HG03108 (cell line): ENCODE data around the gene DDAH2.

Source experiments
- ATAC-seq: cut with Tn5 transposase; IDR thresholded peaks from one replicate; pipeline ENCODE4 v1.9.1; 2021; ENCODE audit warnings: moderate library complexity; ENCODE audit not compliant: unreplicated experiment

DDAH2 gene

GRCh38 chr6:31733734-31734133 lies 4.6 kb upstream of the DDAH2 start:
- no peak for ATAC-seq

GRCh38 chr6:31732029-31732428 lies 2.9 kb upstream of the DDAH2 start:
- ATAC-seq = no peak

- ATAC-seq = no peak
Measured at GRCh38 chr6:31730631-31731086, 1.6 kb upstream of the DDAH2 start.

DNA sequence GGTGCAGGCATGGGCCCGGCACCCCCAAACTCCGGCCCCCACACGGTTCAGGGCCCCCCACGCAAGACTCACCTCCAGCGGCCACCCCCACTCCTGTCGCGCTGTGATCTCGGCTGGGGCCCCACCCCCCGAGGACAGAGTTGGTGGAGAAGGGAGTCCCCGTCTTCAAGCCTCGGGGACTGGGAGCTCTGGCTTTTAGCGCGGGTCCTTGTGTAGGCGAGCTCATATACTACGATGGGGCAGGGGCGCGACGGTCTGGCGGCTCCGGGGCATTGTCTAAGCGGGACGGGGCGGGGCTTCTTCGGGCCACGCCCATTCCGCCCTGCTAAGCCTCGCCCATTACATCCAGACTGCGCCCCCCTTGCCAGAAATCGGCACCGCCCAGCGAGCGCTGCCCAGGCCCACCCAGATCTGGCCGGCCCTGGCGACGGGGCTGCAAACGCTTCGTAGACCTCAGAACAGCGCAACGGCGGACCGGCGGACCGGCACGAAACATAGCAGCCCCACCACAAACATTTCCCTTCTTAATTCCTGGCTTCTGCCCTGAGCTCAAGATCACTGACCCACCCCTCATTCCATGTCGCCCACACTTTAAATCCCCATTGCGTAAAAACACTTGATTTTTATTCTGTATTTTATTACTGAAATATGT lies 1.0 kb upstream of the DDAH2 start:
- ATAC-seq = no peak

DNA sequence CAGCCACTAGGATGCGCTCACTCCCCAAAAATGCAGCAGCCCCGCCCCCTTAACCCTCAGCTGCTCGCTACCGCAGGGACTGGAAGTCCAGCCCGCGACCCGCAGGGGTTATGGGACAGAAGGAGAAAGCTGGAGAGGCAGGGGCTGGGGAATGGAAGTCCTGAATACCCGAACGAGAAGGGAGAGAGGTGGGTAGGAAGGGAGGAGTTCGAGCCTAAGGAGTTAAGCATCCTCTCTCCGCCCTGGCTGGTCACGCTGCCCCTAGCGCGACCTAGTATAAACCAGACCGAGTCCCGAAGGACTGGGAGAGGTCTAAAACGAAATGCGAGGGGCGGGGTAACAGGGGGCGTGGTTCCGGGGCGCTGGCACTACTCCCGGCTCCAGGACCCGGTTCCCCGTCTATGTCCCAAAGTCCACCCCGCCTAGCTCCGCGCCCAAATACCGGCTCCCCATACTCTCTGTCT lies 448 bp upstream of the DDAH2 start:
- no peak for ATAC-seq

DNA sequence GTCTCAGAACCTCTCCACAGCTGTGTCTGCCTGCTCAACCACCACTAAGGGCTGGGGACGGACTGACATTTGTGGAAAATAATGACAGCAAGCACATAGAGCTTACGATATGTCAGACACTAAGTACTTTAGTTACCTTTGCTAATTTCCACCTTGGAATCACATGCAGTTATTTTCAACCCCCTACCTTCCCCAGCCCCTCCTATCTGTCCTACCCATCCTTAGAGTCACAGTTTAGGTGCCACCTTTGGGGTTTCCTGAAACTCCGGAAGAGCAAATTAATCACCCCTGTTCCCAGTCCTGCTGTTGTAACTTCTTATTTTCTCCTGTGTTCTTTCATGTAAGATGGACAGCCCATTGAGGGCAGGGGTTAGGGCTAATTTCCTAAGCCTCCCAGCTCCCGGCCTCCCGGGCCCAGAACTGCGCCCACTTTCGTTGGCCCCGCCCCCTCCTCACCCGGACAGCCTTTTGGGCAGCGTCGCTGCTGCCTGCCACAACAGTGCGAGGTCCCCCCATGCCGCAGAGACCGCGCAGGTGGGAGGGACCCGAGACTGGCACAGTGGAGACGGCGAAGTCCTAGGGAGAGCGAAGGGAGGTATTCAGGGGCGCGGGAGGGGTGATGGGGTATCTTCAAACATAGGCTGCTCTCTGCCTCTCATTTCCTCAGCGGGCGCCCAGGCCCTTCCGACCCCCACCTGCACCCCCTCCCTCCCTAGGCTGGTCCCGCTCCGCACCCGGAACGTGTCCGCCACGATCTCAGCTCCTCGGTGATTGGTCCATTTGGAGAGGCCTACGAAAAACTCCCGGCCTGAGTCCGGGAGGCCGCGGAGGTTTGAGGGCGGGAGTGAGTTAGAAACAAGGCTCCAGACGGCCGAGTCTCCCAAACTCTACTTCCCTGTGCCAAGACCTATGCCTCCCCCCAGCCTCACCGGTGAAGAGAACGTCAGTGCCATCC lies 1.1 kb downstream of the DDAH2 start:
- no peak for ATAC-seq

DNA sequence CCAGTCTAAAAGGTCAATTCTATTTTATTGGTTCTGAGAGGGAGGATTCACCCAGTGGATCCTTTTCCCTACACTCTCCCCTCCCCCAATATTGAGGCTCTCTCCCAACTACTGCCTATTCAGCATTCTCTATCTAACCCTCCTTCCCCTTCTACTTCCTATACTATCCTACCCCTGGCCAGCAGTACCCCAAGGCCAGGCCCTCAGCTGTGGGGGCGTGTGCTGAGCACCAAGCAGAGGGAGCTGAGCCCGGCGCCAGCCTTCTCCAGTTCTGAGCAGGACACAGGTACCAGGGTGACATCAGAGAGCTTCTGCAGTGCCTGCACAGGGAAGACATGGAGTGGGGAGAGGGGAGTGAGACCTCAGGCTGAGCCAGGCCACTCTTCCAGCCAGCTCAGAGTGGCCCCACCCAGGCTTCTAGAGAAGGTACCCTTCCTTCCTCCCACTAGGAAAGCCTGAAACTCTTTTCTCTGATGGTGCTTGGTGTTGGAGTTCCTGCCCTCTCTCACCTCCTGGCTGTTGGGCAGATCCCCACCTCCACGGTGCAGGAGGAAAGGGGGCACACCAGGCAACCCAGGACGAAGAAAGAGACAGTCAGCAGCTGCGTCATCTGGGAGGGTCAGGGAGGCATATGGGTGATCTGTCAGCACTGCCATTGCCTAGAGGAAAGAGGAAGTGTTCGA lies 1.9 kb downstream of the DDAH2 start:
- no peak for ATAC-seq

- ATAC-seq = no peak
Measured at GRCh38 chr6:31725502-31726350, 3.4 kb downstream of the DDAH2 start.

GRCh38 chr6:31723980-31724691 lies 5.0 kb downstream of the DDAH2 start:
- ATAC-seq = no peak

GRCh38 chr6:31723245-31723979 lies 5.7 kb downstream of the DDAH2 start, which contains the start of gene MPIG6B:
Gene MPIG6B, plus strand, starts transcription at chr6:31723373. Its CDS starts 11 bp downstream, at chr6:31723384.
- ATAC-seq = no peak

DNA sequence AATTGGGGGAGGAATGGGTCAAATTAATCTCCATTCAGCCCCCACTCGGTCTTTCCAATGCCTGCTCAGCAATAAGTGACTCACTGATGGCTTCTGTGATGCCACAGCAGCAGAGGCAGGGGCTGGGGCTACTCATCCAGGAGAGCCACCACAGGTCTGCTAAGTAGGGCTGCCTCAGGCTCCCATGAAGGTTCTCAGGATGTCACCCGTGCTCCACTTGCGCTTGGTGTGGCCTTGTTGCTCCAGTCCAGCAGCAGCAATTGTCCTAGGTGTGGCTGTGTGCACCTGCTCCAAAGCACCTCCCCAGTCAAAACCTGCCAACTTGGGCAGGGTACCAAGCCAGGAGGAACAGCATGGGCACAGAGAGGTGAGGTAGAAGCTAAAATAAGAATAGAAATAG lies 6.9 kb downstream of the DDAH2 start:
- no peak for ATAC-seq

DNA sequence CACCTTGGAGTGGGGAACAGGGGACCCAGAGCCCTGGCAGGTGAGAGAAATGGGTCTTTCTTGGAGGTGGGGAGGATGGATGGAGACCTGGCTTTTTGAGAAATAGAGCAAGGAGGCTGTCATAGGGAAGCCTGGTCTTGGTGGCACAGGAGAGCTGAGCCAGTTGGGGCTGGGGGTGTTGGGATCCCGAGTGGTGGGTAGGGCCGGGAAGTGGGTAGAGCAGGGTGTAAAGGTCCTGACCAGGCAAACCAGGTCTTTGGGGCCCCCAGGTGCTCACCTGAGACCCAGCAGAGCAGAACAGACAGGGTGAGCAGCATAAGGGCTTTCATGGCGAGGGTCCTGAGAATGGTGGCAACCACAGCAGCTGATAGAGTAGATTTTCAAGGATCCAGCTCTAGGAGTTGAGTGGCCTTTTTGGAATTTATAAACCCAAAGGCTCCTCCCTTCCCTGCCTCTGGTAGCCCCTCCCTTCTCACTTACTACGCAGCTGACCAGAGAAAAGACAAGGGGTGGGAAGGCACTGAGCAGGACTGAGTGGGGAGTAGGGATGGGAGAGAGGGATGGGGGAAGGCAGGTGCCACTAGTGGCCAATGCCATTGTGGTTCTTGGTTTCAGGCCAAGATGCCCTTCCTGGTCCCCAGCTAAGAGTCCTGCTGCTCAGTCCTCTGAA lies 7.6 kb downstream of the DDAH2 start, which contains the start of gene LY6G6C:
TSS of gene LY6G6C (minus strand) at position 396 of the 670 bp plus-strand sequence. CDS start at position 329, 67 bp downstream.
- no peak for ATAC-seq

- ATAC-seq = no peak
Measured at GRCh38 chr6:31720196-31720770, 8.8 kb downstream of the DDAH2 start.

- ATAC-seq = no peak
Measured at GRCh38 chr6:31719001-31719400, 10.1 kb downstream of the DDAH2 start.

- ATAC-seq = no peak
Measured at GRCh38 chr6:31718265-31718664, 10.8 kb downstream of the DDAH2 start.

DNA sequence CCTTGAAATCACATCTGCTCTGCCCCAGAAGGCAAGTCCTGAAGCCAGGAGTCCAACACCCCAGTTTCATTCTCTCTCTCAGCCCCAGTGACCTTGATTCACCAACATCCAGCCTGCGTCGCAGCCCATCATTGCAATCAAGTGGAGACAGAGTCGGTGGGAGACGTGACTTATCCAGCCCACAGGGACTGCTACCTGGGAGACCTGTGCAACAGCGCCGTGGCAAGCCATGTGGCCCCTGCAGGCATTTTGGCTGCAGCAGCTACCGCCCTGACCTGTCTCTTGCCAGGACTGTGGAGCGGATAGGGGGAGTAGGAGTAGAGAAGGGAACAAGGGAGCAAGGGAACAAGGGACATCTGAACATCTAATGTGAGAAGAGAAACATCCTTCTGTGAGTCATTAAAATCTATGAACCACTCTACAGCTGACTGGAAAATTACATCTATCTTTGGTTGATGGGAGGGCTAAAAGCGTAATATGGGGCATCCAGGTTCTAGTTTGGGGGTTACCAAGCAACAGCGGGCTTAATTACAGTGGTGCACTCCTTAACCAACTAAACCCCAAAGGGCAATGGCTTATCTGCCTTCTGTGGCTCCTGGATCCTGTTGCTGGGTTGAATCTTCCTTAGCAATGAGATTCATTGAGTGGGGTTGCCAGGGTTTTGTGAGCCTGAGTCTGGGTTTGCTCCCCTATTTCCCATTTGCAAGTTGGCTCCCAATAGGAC lies 11.4 kb downstream of the DDAH2 start:
- no peak for ATAC-seq
